Measurements from ENCODE around the gene ZDHHC19.
"Not testable (repeated sequence)": the region's sequence is repeated elsewhere in the genome, so short reads cannot be mapped to it uniquely, and the experiment has no call there.

ZDHHC19 gene

GRCh38 chr3:196225086-196225485, 13.9 kb upstream of the ZDHHC19 start:
- DNase-seq = no peak

GRCh38 chr3:196222876-196223595, 11.8 kb upstream of the ZDHHC19 start:
- no peak for DNase-seq

GRCh38 chr3:196220991-196221390, 9.8 kb upstream of the ZDHHC19 start:
- no peak for DNase-seq

GRCh38 chr3:196220587-196220986, 9.4 kb upstream of the ZDHHC19 start:
- DNase-seq = peak in 1 of 2 donors; percentile 48

GRCh38 chr3:196219970-196220311, 8.7 kb upstream of the ZDHHC19 start:
- no peak for DNase-seq

- peak; percentile 66 to 74 for DNase-seq
These were observed 8.2 kb upstream of the ZDHHC19 start for GRCh38 chr3:196219194-196219969.

GRCh38 chr3:196218155-196218712, 7.0 kb upstream of the ZDHHC19 start:
- no peak for DNase-seq

GRCh38 chr3:196217307-196218154, 6.3 kb upstream of the ZDHHC19 start:
- no peak for DNase-seq

- DNase-seq = no peak
These were observed 5.5 kb upstream of the ZDHHC19 start for GRCh38 chr3:196216681-196217211.

- no peak for DNase-seq
These were observed 4.9 kb upstream of the ZDHHC19 start, which contains the start of gene SLC51A for GRCh38 chr3:196216089-196216564. TSS of gene SLC51A (plus strand) at chr3:196216534. CDS start at chr3:196216713, 179 bp downstream.

- DNase-seq = no peak
These were observed 4.4 kb upstream of the ZDHHC19 start for GRCh38 chr3:196215493-196216020.

- DNase-seq = no peak
These were observed 3.7 kb upstream of the ZDHHC19 start for GRCh38 chr3:196214783-196215441.

- DNase-seq = not testable (repeated sequence)
These were observed 1.1 kb downstream of the ZDHHC19 start for GRCh38 chr3:196209944-196210672.

- no peak for DNase-seq
These were observed 2.1 kb downstream of the ZDHHC19 start for GRCh38 chr3:196208942-196209695.

- DNase-seq = peak; percentile 76 to 84
These were observed 3.2 kb downstream of the ZDHHC19 start for GRCh38 chr3:196207833-196208607.

- DNase-seq = peak in 1 of 2 donors; percentile 41
These were observed 3.9 kb downstream of the ZDHHC19 start for GRCh38 chr3:196207159-196207832.

GRCh38 chr3:196205442-196206205, 5.6 kb downstream of the ZDHHC19 start:
- DNase-seq = not testable (repeated sequence)

GRCh38 chr3:196203846-196204245, 7.4 kb downstream of the ZDHHC19 start:
- no peak for DNase-seq
